Measurements from ENCODE around the gene MGMT. TPM values are rescaled to one million over a fixed set of nuclear protein-coding genes. Genes with fewer than 3 reads are reported as not detected.

MGMT gene
- total and polyA plus RNA-seq, 4 donors: 9.9 to 39.6 (median 23.2) TPM

DNA sequence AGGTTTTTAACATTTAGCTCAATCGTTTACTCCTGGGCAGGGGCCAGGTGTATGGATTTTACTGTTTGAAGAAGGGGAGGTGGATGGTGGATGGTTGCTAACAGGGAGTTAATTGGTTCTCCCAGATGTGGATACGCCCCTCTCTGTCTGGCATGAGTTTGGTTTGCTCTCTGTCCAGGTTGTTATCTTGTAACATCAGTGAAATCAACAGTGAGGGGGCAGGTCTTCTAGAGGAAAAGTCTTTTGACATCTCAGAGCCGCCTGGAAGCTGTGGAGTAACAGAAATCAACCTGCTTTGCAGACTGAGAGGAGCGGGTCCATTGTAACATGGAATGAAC lies 243.4 kb downstream of the MGMT start:
- TF ChIP-seq CTCF (IDR thresholded peaks at IDR 0.05; ENCODE audit: control extremely low read depth, extremely low read depth): no peak
- H3K27ac ChIP-seq (ENCODE audit: low read depth in 1 of 2, low read length in 1 of 2): no peak overlapping the region

GRCh38 chr10:129711291-129711690 lies 244.2 kb downstream of the MGMT start:
- ATAC-seq (ENCODE audit: insufficient read depth, low FRiP score) (no peak), DNase-seq (no peak)
- peaks cover 0 to 13% (median 0%) of the 10 kb centered on the region in 5 donors for H3K4me1 ChIP-seq (ENCODE audit: control insufficient read depth in 5 of 5, insufficient read depth in 5 of 5, low read length in 5 of 5)
- no peaks in the 10 kb centered on the region for H3K9me3 ChIP-seq (ENCODE audit: control insufficient read depth in 4 of 4, insufficient read depth in 3 of 4, low read length in 3 of 4)
- peaks cover 0 to 5% (median 4%) of the 10 kb centered on the region in 4 donors for H3K36me3 ChIP-seq (ENCODE audit: control insufficient read depth in 4 of 4, insufficient read depth in 4 of 4, low read length in 4 of 4)
- H3K27ac ChIP-seq (ENCODE audit: low read depth in 1 of 2, low read length in 1 of 2): no peak overlapping the region
- no peak overlapping the region for H3K9ac ChIP-seq (ENCODE audit: insufficient read depth in 1 of 2, low read length in 2 of 2)
- WGBS, 2 donors: 81 to 87% methylated on average over 6 of the region's 6 CpGs
- no peak for TF ChIP-seq CTCF (IDR thresholded peaks at IDR 0.05; ENCODE audit: control extremely low read depth, extremely low read depth)
- no peak overlapping the region for H3K4me3 ChIP-seq
- no peaks in the 10 kb centered on the region for H3K27me3 ChIP-seq (ENCODE audit: control insufficient read depth in 3 of 3, insufficient read depth in 3 of 3, low read length in 2 of 3)

More for the DNA sequence above, 243.4 kb downstream of the MGMT start:
- ATAC-seq (ENCODE audit: insufficient read depth, low FRiP score) (no peak), DNase-seq (no peak)
- Histone ChIP-seq H3K4me3 (no peak overlapping the region), H3K36me3 (ENCODE audit: control insufficient read depth in 4 of 4, insufficient read depth in 4 of 4, low read length in 4 of 4) (peaks cover 0 to 5% (median 4%) of the 10 kb centered on the region in 4 donors), H3K4me1 (ENCODE audit: control insufficient read depth in 5 of 5, insufficient read depth in 5 of 5, low read length in 5 of 5) (peaks cover 0 to 13% (median 0%) of the 10 kb centered on the region in 5 donors), H3K9ac (ENCODE audit: insufficient read depth in 1 of 2, low read length in 2 of 2) (no peak overlapping the region), H3K27me3 (ENCODE audit: control insufficient read depth in 3 of 3, insufficient read depth in 3 of 3, low read length in 2 of 3) (no peaks in the 10 kb centered on the region), H3K9me3 (ENCODE audit: control insufficient read depth in 4 of 4, insufficient read depth in 3 of 4, low read length in 3 of 4) (no peaks in the 10 kb centered on the region)
- 83 to 90% methylated on average over 4 of the region's 4 CpGs for WGBS, 2 donors

- Histone ChIP-seq H3K36me3 (ENCODE audit: control insufficient read depth in 4 of 4, insufficient read depth in 4 of 4, low read length in 4 of 4) (peaks cover 0 to 5% (median 4%) of the 10 kb centered on the region in 4 donors), H3K27me3 (ENCODE audit: control insufficient read depth in 3 of 3, insufficient read depth in 3 of 3, low read length in 2 of 3) (no peaks in the 10 kb centered on the region), H3K4me3 (no peak overlapping the region), H3K9ac (ENCODE audit: insufficient read depth in 1 of 2, low read length in 2 of 2) (no peak overlapping the region), H3K27ac (ENCODE audit: low read depth in 1 of 2, low read length in 1 of 2) (no peak overlapping the region), H3K4me1 (ENCODE audit: control insufficient read depth in 5 of 5, insufficient read depth in 5 of 5, low read length in 5 of 5) (peaks cover 0 to 13% (median 0%) of the 10 kb centered on the region in 5 donors), H3K9me3 (ENCODE audit: control insufficient read depth in 4 of 4, insufficient read depth in 3 of 4, low read length in 3 of 4) (no peaks in the 10 kb centered on the region)
- no peak for TF ChIP-seq CTCF (IDR thresholded peaks at IDR 0.05; ENCODE audit: control extremely low read depth, extremely low read depth)
- WGBS, 2 donors: 96% methylated on average over 8 of the region's 8 CpGs
- no peak for ATAC-seq (ENCODE audit: insufficient read depth, low FRiP score)
- no peak for DNase-seq
Measured at GRCh38 chr10:129712000-129712399, 245.0 kb downstream of the MGMT start.

- WGBS, 2 donors: 97 to 99% methylated on average over 14 of the region's 14 CpGs
- H3K9ac ChIP-seq (ENCODE audit: insufficient read depth in 1 of 2, low read length in 2 of 2): no peak overlapping the region
Measured at GRCh38 chr10:129713659-129714265, 246.7 kb downstream of the MGMT start.

More at GRCh38 chr10:129713659-129714265, 246.7 kb downstream of the MGMT start:
- Histone ChIP-seq H3K27me3 (ENCODE audit: control insufficient read depth in 3 of 3, insufficient read depth in 3 of 3, low read length in 2 of 3) (no peaks in the 10 kb centered on the region), H3K9me3 (ENCODE audit: control insufficient read depth in 4 of 4, insufficient read depth in 3 of 4, low read length in 3 of 4) (no peaks in the 10 kb centered on the region), H3K4me3 (no peak overlapping the region), H3K4me1 (ENCODE audit: control insufficient read depth in 5 of 5, insufficient read depth in 5 of 5, low read length in 5 of 5) (no peaks in the 10 kb centered on the region), H3K27ac (ENCODE audit: low read depth in 1 of 2, low read length in 1 of 2) (no peak overlapping the region), H3K36me3 (ENCODE audit: control insufficient read depth in 4 of 4, insufficient read depth in 4 of 4, low read length in 4 of 4) (peaks cover 0 to 5% (median 3%) of the 10 kb centered on the region in 4 donors)
- DNase-seq: no peak
- no peak for TF ChIP-seq CTCF (IDR thresholded peaks at IDR 0.05; ENCODE audit: control extremely low read depth, extremely low read depth)
- no peak for ATAC-seq (ENCODE audit: insufficient read depth, low FRiP score)
